MM.1S (cell line): ENCODE data around the gene CFAP251.

Source experiments
- CTCF ChIP-seq: fragments of 300-600 bp; sonication (generic); IDR thresholded peaks from 2 replicates; pipeline ENCODE4 v1.5.1; 2016; ENCODE audit warnings: antibody characterized with exemption, low read length, mixed read lengths
- EZH2 ChIP-seq: fragments of 300-600 bp; sonication (generic); optimal IDR thresholded peaks from 2 replicates; pipeline ENCODE3; 2017; ENCODE audit warnings: low read depth, mild to moderate bottlenecking, antibody characterized with exemption, low read length, mixed read lengths

- TF ChIP-seq CTCF (no peak), EZH2 (no peak)
Measured at GRCh38 chr12:122035292-122035691, 116.9 kb downstream of the CFAP251 start.
